Measurements from ENCODE around the gene EEF1AKMT4.

EEF1AKMT4 gene

DNA sequence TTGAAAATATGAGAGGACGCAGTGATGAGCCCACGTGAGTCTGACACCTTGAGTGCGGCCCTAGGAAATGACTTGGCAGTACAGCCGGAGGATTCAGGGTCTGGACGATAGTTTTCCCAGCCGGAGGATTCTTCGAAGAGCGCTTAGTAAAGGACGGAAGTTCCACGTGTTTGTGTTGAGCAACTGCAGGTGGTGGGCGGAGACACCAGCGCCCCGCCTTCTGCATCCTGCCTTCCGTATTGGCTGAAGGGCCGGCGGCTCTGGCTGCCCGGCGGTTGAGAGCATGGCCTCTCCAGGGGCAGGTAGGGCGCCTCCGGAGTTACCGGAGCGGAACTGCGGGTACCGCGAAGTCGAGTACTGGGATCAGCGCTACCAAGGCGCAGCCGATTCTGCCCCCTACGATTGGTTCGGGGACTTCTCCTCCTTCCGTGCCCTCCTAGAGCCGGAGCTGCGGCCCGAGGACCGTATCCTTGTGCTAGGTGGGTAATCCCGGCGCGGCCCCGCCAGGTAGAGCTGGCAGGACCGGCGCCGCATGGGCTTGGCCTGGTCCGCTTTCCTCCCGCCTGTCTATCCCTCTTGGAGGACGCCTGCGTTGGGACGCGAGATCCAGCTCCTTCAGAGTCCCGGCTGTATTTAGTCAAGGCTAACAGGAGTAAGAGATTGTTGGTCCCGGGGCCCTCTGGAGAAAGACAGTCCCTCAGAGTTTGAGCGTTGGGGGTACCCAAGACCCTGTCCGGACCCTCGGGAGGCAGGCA is at the start of gene EEF1AKMT4:
Gene EEF1AKMT4 (plus strand): TSS at position 261 of the 755 bp plus-strand sequence. CDS start 23 bp downstream, at position 284.
- peak; percentile 97 for DNase-seq

DNA sequence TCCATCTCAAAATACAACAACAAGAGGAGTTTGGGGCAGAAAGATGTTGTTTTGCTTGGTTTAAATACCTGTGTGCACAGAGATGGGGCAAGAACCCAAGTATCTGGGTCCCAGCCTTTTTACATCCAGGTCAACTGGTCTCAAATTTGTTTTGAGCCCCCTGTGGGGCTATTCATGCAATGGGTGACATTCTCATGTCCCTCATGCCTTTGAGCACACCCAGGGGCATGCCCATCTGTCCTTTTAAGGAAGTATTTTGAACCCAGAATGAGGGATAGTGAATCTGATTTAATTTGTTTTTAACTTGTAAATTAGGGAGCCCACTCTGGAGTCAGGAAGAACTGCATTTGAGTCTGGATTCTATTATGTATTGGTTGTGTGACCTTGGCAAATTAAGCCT is 48.6 kb upstream of the EEF1AKMT4 start:
- no peak for DNase-seq

DNA sequence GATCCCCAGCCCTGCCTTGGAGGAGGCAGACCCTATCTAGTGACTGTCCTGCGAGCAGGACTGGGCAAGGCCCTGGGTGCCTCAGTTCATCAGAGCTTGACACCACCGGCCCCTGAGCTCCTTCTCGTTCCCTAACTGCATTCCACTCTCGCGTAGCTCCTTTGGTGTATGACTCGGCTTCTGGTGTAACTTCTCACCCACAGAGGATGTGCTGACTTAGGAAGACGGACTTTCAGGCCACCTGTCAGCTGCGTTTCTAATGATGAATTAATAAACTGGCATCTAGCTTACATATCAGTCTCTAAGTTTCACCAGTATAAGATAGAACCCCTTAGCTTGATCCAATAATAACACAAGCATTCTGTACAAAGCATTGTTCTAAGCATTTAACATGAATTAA is 45.9 kb upstream of the EEF1AKMT4 start:
- no peak for DNase-seq

DNA sequence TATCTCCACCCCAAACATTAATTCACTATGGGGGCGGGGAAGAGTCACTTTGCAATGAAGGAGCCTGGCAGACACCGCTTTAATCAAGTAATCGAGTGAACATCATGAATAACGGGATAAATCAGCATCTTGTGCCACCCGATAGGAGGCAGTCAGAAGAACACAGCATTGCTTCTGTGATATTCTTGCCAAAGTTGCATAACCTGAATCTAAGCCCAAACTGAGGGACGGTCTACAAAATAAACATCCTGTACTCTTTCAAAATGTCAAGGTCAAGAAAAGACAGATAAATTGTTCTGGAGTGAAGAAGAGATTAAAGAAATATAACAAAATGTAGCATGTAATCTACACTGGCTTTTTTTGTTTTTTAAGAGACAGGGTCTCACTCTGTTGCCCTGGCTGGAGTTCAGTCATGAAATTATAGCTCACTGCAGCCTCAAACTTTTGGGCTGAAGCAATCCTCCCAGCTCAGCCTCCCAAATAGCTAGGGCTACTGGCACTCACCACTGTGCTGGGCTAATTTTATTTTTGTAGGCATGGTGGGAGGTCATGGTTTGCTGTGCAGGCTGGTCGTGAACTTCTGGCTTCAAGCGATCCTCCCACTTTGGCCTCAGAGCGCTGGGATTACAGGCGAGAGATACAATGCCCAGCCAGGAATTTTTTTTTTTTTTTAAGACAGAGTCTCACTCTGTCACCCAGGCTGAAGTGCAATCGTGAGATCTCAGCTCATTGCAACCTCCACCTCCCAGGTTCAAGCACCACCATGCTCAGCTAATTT is 40.1 kb upstream of the EEF1AKMT4 start:
- no peak for DNase-seq

DNA sequence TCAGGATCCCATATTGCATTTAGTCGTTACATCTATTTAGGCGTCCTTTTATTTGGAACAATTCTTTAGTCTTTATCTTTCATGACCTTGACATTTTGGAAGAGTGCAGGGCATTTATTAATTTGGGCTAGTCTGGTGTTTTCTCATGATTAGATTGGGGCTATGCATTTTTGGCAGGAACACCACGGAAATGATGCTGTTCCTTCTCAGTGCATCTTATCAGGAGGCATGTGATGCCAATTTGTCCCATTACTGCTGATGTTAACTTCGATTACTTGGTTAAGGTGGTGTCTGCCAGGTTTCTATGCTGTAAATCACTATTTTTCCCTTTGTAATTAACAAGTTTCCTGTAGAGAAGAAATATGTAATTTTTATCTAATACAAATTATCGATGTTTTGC is 38.2 kb upstream of the EEF1AKMT4 start:
- DNase-seq, result no peak

DNA sequence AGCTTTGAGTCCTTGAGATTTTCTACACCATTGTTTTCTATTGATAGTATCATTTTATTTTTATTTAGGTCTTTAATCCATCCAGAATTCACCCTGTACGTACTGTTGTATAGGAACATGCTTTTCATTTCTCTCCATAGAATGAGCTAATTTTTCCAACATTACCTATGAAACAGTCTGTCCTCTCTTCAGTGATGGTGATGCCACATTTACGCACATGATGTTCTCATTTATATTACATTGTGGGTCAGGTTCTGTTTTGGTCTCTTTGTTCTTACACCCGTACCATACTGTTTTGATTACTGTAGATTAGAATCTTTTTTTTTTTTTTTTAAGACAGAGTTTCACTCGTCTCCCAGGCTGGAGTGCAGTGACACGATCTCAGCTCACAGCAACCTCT is 37.8 kb upstream of the EEF1AKMT4 start:
- no peak for DNase-seq

DNA sequence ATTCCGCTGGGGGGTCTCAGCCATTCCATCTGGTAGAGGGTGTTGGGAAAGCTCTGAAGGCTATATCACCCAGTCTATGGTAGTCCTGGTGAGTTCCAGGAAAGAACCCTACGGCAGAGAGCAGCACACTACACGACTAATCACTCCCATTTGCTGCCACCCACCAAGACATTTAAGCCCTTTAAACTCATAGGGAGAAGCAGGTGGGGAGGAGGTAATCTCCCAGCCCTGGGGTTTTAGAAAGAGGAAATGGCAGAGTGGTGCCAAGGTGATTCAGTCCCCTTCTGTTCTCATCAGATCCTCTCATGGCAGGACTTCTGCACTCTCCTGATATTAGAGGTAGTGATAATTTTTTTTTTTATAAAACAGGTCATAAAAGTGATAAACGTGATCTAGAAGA is 30.7 kb upstream of the EEF1AKMT4 start:
- no peak for DNase-seq

DNA sequence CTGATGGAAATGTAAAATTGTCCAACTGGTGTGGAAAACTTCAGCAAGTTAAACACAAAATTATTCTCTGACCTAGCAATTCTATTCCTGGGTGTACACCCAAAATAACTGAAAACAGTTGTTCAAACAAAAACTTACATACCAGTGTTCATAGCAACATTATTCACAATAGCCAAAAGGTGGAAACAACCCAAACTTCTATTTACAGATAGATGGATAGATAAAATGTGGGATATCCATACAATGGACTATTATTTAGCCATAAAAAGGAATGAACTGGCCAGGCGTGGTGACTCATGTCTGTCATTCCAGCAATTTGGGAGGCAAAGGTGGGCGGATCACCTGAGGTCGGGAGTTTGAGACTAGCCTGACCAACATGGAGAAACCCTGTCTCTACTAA is 27.0 kb upstream of the EEF1AKMT4 start:
- no peak for DNase-seq

DNA sequence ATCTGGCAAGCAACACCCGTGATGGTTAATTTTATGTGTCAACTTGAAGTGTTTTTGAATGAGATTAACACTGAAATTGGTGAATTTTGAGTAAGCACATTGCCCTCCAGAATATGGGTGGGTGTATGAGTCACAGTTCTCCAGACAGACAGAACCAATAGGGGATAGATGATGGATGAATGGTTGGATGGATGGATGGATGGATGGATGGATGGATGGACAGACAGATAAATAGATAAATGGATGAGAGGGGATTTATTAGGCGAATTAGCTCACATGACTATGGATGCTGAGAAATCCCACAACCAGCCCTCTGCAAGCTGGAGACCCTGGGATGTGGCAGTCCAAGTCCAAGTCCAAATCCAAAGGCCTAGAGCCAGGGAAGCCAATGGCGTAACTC is 25.5 kb upstream of the EEF1AKMT4 start:
- DNase-seq, result no peak

DNA sequence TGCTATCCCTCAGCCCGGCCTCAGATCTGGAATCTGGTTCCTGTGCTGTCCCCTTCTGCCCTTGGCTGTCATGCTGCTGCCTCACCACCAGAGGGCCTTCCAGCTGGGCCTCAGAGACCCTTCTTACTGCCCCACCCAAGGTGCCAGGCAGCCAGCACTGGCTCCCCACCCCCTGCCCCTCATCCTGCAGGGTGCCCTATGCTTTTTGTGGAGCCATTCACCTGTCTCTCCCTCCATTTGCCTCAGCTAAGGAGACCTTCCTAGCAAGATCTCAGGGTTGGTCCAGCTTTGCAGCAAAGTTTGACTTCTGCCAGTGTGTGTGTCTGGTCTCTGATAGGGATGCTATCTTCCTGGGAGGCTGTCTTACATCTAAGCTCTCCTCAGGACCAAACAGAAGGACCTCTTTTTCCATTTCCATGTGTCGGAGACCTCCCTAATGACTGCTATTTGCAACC is 22.0 kb upstream of the EEF1AKMT4 start:
- DNase-seq, result peak; percentile 14

DNA sequence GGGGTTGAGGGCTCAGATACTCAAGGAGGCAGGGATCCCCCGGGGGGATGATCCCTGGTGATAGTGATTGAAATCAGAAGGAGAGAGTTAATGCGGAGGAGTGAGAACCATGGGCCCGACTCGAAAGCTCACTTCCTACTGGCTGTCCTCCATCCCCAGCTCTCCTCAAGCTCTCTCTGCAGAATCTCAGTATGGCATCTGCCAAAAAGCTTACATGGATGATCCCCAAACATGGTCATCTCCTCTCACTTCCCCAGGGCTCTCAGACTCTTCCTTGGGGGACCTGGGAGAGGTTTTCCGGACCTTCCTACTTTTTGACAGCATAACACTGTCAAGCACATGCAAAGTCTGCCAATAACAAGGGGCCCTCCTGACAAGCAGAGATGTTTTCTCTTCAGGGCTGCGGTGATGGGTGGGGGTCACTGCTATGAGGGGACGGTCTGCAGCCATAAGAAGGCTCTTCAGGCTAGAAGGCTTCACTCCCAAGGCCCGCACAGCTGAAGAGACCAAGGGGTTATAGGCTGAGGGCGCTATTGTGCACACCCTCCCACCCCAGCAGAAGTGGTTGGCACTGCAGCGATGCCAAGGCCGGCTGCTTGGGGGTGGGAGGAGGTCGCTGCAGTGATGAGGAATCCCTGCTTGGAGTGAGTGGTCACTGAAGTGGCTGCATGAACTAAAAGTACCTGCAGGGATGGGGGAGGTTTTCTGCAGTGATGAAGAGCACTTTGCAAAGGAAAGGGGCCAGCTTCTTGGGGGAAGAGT is 20.9 kb upstream of the EEF1AKMT4 start:
- DNase-seq, result no peak

DNA sequence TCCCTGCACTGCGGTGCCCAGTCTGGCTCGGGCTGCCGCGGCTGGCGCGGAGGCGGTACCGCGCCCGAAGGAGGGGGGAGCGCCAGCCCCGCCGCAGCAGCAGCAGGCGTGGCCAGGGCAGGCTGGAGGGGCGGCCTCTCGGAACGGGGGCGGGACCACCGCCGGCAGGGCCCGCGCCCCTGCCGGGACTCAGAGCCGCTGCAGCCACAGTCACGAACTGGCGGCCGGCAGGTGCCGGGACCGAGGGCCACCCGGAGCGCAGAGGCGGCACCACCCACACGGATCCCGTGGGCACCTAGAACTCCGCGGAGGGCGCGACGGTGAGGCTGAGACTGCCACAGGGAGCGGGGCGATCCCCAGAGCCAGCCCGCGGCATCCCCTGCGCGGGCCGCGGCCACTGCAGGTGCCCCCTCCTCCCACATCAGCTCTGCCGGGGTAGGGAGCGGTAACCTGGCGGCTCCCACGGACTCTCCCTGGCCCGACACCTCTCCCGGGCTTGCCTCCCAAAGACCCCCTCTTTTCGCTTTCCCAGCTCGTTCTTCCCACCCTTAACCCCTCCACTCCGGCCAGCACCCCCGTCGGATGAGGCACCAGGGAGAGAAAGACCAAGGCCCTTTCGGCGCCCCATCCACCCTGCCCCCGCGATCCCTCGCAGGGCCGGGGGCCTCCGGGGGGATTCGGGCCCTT is 19.9 kb upstream of the EEF1AKMT4 start, which contains the start of gene VWA5B2:
Gene VWA5B2 (plus strand): TSS at position 192 of the 687 bp plus-strand sequence. CDS start 944 bp downstream, outside the sequence.
- DNase-seq, result peak; percentile 74

DNA sequence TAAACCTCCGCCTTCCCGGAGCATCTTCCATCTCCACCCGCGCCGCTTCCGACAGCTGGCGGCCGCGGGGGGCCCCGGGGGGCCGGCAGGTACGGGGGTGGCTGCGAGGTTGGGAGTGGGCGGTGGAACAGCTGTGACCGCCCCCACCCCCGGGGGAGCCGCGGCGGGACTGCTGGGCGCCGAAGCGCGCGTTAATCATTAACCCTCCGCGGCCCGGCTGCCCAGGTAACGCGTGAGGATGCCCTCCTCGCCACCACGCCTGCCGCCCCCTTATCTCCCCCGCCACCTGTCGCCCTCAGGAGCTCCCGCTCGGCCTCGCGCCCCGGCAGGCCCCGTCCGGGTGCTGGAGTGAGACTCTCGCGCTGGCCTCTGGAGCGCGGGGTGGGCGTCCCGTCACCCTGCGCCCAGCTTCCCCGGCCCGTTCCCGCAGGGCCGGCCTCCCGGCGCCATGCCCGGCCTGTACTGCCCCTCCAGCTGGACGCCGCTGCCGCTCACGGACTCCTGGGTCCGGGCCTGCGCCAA is 19.3 kb upstream of the EEF1AKMT4 start:
- no peak for DNase-seq

DNA sequence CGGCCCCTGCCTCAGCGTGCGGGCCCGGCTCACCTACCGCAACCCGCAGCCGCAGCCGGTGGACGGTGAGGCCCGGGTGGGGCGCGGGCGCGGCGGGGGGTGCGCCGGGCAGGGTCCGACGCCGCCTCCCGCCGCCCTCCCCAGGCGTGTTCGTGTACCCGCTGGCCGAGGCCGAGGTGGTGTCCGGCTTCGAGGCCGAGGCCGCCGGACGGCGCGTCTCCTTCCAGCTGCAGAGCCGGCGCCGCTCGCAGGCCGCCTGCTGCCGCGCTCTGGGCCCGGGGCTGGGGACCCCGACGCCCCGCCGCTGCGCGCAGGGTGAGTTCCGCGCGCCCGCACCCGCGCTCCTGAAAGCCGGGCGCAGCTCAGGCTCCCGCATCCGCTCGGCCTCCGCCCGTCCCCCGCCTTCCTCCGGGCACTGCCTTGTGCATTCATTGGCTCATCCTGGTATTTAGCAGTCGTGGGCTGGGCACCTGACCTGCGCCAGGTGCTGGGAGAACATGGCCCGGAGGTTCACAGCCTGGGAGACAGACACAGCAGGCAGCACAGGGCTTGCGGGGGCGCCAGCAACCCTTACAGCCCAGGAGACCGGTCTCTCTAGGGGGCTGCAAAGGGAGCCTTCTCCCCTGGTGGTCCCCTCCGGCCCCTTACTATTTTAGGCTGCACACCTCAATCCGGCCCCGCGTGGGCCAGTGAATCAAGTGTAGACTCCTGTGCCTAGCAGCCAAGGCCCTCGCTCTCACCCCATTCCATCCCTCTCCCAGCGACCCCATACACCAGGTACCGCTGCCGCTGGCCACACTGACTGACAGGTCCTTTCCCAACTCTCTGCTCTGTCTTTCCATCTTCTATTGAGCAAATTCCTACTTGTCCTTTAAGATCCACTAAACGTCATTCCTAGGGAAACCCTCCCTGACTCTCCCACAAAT is 18.6 kb upstream of the EEF1AKMT4 start:
- peak; percentile 66 for DNase-seq

DNA sequence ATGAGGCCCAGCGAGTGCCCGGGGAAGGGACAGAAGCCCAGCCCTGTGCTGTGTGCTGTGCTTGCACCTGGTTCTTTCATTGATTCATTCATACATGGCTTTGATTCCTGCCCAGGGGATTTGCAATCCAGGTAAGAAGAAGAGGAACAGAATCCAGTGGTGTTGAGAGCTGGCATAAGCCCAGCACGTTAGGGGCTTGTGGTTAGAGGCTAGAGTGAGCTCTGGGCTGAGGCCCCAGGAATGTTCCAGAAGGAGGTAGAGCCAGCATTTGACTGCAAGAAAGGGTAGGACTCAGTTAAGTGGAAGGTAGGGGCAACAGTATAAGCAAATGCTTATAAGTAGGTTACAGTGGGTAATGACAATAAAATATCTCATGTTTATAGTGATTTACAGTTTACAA is 17.8 kb upstream of the EEF1AKMT4 start:
- no peak for DNase-seq

DNA sequence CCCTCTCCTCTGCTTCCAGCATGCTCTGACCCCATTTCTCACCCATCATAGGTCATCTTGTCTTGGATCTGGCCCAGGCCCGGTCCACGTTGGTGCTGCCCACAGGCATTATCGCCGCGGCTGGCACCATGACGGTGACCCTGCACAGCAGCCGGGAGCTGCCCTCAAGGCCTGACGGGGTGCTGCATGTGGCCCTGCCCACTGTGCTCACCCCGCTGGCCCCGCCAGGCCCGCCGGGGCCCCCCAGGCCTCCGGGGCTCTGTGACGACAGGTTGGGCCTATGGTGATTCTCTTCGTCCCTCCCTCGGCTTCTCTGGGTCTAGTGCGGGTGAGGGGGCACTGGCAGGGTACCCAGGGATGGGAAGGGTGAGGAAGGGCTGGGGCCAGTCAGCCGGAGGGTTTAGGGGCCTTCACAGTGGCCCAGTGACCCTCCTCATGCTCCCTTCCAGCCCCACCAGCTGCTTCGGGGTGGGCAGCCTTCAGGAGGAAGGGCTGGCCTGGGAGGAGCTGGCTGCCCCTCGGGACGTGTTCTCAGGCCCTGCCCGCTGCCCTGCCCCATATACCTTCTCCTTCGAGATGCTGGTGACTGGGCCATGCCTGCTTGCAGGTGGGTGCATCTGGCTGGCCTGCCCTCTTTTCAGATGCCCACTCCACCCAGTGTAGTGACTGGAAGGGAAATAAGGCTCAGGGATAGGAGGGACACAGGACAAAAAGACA is 16.2 kb upstream of the EEF1AKMT4 start:
- no peak for DNase-seq

DNA sequence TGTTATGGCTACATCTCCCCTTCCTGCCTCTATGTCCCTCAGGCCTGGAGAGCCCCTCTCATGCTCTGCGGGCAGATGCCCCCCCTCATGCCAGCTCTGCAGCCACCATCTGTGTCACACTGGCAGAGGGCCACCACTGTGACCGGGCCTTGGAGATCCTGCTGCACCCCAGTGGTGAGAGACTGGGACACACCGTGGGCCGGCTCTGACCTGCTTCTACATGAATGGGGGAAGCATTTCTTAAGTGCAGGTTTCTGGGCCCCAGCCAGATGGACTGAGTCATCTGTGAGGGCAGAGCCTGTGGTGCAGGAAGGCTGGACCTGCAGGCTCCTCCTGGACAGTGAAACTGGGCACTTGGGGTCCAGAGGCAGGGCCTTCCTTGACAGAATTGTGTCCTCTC is 15.2 kb upstream of the EEF1AKMT4 start:
- no peak for DNase-seq

DNA sequence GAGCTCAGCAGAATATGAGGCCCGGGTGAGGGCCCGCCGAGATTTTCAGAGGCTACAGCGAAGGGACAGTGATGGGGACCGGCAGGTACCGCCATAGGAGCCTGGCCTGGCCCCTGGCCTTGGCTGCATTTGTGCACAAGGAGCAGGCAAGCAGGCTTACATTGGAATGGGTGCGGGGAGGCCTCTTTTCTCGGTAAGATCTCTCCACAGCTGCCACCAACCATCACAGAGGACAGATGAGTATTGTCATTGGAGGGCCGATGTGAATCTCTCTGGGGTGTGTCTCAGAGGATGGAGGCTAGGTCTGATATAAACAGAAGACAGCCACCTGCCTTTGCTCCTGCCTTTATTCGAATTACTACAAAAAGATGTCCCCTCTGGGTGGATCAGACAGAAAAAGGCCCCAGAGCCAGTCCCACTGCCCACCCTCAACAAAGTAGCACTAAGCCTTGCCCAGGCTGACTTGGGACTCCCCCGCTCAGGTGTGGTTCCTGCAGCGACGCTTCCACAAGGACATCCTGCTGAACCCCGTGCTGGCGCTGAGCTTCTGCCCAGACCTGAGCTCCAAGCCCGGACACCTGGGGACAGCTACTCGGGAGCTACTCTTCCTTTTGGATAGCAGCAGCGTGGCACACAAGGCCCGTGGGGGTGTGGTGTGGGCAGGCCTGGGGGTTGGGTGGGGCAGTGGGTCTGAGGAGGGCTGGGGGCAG is 14.6 kb upstream of the EEF1AKMT4 start:
- DNase-seq, result no peak

DNA sequence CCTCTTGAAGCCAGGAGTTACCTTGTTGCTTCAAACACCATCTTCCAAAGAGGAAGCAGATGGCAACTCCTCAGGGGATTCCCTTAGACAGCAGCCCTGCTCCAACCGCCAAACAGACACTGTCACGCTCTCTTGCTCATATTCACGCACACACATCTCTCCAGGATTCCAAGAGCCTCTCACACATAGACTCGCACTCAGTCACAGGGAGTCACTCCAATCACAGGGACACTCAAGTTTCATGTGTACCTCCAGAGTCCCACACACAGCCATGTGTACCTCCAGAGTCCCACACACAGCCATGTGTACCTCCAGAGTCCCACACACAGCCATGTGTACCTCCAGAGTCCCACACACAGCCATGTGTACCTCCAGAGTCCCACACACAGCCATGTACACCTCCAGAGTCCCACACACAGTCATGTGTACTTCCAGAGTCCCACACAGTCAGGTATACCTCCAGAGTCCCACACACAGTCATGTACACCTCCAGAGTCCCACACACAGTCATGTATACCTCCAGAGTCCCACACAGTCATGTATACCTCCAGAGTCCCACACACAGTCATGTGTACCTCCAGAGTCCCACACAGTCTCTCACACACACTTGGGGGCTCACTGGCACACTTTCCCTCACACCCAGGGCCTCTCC is 14.0 kb upstream of the EEF1AKMT4 start:
- DNase-seq, result no peak

Data from NCI-H510A treated with DMSO at 0.1 percent for 48 hours (cell line).